ENCODE results near the gene FOXL1. TPM values are rescaled to one million over a fixed set of nuclear protein-coding genes. Genes with fewer than 3 reads are reported as not detected.

Gene FOXL1
- total RNA-seq, 1 donor from 2014 or later: 0.07 TPM

GRCh38 chr16:86536621-86537020 lies 41.7 kb upstream of the FOXL1 start:
- Histone ChIP-seq H3F3A (ENCODE audit: low read depth) (no peaks in the 10 kb centered on the region), H3K79me2 (ENCODE audit: low read depth) (no peaks in the 10 kb centered on the region), H3K27me3 (no peaks in the 10 kb centered on the region), H2AFZ (replicated peaks) (no peak overlapping the region), H3K4me1 (no peaks in the 10 kb centered on the region), H3K4me3 (no peak overlapping the region), H4K20me1 (ENCODE audit: low read depth) (peaks cover 3% of the 10 kb centered on the region), H3K9ac (no peak overlapping the region), H3K4me2 (no peak overlapping the region), H3K9me3 (ENCODE audit: low read depth) (no peaks in the 10 kb centered on the region), H3K27ac (no peak overlapping the region), H3K36me3 (no peaks in the 10 kb centered on the region)
- DNase-seq (ENCODE audit: low spot score): no peak
- H3K27ac Mint-ChIP-seq: no peak overlapping the region
- H3K4me3 Mint-ChIP-seq: no peak overlapping the region
- H3K27me3 Mint-ChIP-seq (ENCODE audit: insufficient read depth, low read depth): peaks cover 2% of the 10 kb centered on the region
- no peak for TF ChIP-seq EZH2 (IDR thresholded peaks at IDR 0.05)
- TF ChIP-seq CTCF (IDR thresholded peaks at IDR 0.05): no peak
- TF ChIP-seq EZH2phosphoT487 (IDR thresholded peaks at IDR 0.05): no peak
- peaks cover 12% of the 10 kb centered on the region for H3K4me1 Mint-ChIP-seq
- H3K9me3 Mint-ChIP-seq: no peaks in the 10 kb centered on the region
- no peaks in the 10 kb centered on the region for H3K36me3 Mint-ChIP-seq

- Histone ChIP-seq H2AFZ (replicated peaks) (no peak overlapping the region), H3K27me3 (no peaks in the 10 kb centered on the region), H3K4me2 (no peak overlapping the region), H3K9me3 (ENCODE audit: low read depth) (no peaks in the 10 kb centered on the region), H4K20me1 (ENCODE audit: low read depth) (peaks cover 5% of the 10 kb centered on the region), H3K4me3 (no peak overlapping the region), H3K4me1 (no peaks in the 10 kb centered on the region), H3K27ac (no peak overlapping the region), H3K36me3 (no peaks in the 10 kb centered on the region), H3F3A (ENCODE audit: low read depth) (no peaks in the 10 kb centered on the region), H3K9ac (no peak overlapping the region), H3K79me2 (ENCODE audit: low read depth) (no peaks in the 10 kb centered on the region)
- Mint-ChIP-seq H3K27me3 (ENCODE audit: insufficient read depth, low read depth) (peaks cover 2% of the 10 kb centered on the region), H3K4me3 (no peak overlapping the region), H3K4me1 (peaks cover 16% of the 10 kb centered on the region), H3K9me3 (no peaks in the 10 kb centered on the region), H3K27ac (no peak overlapping the region), H3K36me3 (no peaks in the 10 kb centered on the region)
- no peak for DNase-seq (ENCODE audit: low spot score)
- TF ChIP-seq CTCF (IDR thresholded peaks at IDR 0.05) (no peak), EZH2 (IDR thresholded peaks at IDR 0.05) (no peak), EZH2phosphoT487 (IDR thresholded peaks at IDR 0.05) (no peak)
Observed at GRCh38 chr16:86537486-86537885, 40.9 kb upstream of the FOXL1 start.

GRCh38 chr16:86538196-86538780 lies 40.1 kb upstream of the FOXL1 start:
- no peak overlapping the region for H3K4me3 ChIP-seq
- H3K27me3 Mint-ChIP-seq (ENCODE audit: insufficient read depth, low read depth): peaks cover 2% of the 10 kb centered on the region
- H3K4me1 ChIP-seq: no peaks in the 10 kb centered on the region
- H4K20me1 ChIP-seq (ENCODE audit: low read depth): peaks cover 12% of the 10 kb centered on the region
- no peak for DNase-seq (ENCODE audit: low spot score)
- no peak overlapping the region for H3K4me2 ChIP-seq
- no peak overlapping the region for H3K9ac ChIP-seq
- no peaks in the 10 kb centered on the region for H3K79me2 ChIP-seq (ENCODE audit: low read depth)
- H3K4me3 Mint-ChIP-seq: no peak overlapping the region
- no peaks in the 10 kb centered on the region for H3K36me3 Mint-ChIP-seq
- H3K27me3 ChIP-seq: no peaks in the 10 kb centered on the region
- no peaks in the 10 kb centered on the region for H3K9me3 ChIP-seq (ENCODE audit: low read depth)
- H3K27ac Mint-ChIP-seq: no peak overlapping the region
- no peaks in the 10 kb centered on the region for H3F3A ChIP-seq (ENCODE audit: low read depth)
- no peaks in the 10 kb centered on the region for H3K36me3 ChIP-seq
- no peak overlapping the region for H3K27ac ChIP-seq
- peaks cover 19% of the 10 kb centered on the region for H3K4me1 Mint-ChIP-seq
- H2AFZ ChIP-seq (replicated peaks): no peak overlapping the region
- H3K9me3 Mint-ChIP-seq: no peaks in the 10 kb centered on the region
- TF ChIP-seq EZH2phosphoT487 (IDR thresholded peaks at IDR 0.05) (no peak), CTCF (IDR thresholded peaks at IDR 0.05) (no peak), EZH2 (IDR thresholded peaks at IDR 0.05) (no peak)

Measured in neural progenitor cell (in vitro differentiated cells).